WERI-Rb-1 (cell line): ENCODE measurements around the gene RNF126.

Experiments used
- DNase-seq: peaks from one replicate; pipeline ENCODE4 v3.0.0-alpha.2; 2020
- H3K27ac ChIP-seq: fragments of 250-450 bp; sonication (Bioruptor Pico); 2 replicates; pipeline ENCODE4 v1.5.1; 2020; ENCODE audit warnings: mild to moderate bottlenecking, moderate library complexity
- H3K27me3 ChIP-seq: fragments of 250-450 bp; sonication (Bioruptor Pico); 2 replicates; pipeline ENCODE4 v1.5.1; 2021; ENCODE audit warnings: mild to moderate bottlenecking, low read depth, moderate library complexity; ENCODE audit not compliant: insufficient read depth, severe bottlenecking
- H3K36me3 ChIP-seq: fragments of 250-450 bp; sonication (Bioruptor Pico); 2 replicates; pipeline ENCODE4 v1.5.1; 2020; ENCODE audit warnings: mild to moderate bottlenecking, moderate library complexity
- H3K4me3 ChIP-seq: 2 replicates; pipeline ENCODE4 v1.5.1; 2011; ENCODE audit warnings: low read depth, mild to moderate bottlenecking, control low read depth, low read length
- H3K9me3 ChIP-seq: fragments of 250-450 bp; sonication (Bioruptor Pico); 2 replicates; pipeline ENCODE4 v1.5.1; 2021; ENCODE audit warnings: mild to moderate bottlenecking, moderate library complexity; ENCODE audit not compliant: severe bottlenecking
- TF ChIP-seq, protein P1 (sequence below): IDR thresholded peaks from 2 replicates; pipeline ENCODE4 v1.5.1; 2011; ENCODE audit warnings: low read depth, mild to moderate bottlenecking, control low read depth, inconsistent platforms, low read length

RNF126 gene

DNA sequence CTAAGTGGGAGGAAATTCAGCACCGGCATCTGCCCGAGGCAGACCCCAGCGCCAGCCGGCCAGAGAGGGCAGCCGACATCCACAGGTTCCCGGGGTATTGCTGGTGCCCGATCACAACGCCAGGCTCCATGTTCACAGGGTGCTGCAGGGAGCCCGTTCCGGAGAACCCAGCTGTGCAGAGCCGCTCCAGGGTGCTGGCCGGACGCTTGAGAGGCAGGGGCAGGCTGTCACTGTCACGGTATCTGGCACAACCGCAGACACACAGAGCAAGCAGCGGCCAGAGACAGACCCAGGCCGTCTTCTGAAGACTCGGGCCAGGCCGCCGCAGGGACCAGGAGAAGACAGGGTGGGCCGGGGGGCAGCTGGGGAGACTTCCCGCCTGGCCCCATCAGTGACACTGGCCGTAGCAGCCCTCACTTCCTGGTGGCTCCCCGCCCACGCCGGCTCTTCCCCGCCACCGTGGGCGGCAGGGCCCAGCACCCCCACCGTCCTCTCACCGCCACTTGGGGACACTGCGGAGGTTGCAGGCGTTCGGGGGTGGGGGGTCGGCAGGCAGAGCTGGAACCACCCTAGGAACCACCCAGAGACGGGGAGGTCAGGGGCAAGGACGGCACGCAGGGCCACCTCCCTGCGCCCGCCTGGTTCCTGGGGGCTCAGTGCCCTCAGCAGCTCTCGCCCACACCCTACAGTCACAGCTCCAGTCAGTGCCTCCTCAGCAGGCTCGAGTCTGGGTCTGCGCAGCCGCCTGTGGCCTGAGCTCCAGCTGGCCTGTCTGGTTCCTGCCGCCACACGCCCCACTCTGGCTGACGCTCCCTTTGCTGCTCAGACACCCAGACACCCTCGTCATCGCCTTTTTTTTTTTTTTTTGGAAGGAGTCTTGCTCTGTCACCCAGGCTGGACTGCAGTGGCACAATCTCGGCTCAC, 3.8 kb downstream of the RNF126 start:
- DNase-seq: no peak
- Histone ChIP-seq H3K27me3 (no peaks in the 10 kb centered on the region), H3K9me3 (peaks cover 4% of the 10 kb centered on the region), H3K4me3 (no peak overlapping the region), H3K27ac (no peak overlapping the region), H3K36me3 (peaks cover 35% of the 10 kb centered on the region)
- TF ChIP-seq, protein P1, sequence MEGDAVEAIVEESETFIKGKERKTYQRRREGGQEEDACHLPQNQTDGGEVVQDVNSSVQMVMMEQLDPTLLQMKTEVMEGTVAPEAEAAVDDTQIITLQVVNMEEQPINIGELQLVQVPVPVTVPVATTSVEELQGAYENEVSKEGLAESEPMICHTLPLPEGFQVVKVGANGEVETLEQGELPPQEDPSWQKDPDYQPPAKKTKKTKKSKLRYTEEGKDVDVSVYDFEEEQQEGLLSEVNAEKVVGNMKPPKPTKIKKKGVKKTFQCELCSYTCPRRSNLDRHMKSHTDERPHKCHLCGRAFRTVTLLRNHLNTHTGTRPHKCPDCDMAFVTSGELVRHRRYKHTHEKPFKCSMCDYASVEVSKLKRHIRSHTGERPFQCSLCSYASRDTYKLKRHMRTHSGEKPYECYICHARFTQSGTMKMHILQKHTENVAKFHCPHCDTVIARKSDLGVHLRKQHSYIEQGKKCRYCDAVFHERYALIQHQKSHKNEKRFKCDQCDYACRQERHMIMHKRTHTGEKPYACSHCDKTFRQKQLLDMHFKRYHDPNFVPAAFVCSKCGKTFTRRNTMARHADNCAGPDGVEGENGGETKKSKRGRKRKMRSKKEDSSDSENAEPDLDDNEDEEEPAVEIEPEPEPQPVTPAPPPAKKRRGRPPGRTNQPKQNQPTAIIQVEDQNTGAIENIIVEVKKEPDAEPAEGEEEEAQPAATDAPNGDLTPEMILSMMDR: no peak

DNA sequence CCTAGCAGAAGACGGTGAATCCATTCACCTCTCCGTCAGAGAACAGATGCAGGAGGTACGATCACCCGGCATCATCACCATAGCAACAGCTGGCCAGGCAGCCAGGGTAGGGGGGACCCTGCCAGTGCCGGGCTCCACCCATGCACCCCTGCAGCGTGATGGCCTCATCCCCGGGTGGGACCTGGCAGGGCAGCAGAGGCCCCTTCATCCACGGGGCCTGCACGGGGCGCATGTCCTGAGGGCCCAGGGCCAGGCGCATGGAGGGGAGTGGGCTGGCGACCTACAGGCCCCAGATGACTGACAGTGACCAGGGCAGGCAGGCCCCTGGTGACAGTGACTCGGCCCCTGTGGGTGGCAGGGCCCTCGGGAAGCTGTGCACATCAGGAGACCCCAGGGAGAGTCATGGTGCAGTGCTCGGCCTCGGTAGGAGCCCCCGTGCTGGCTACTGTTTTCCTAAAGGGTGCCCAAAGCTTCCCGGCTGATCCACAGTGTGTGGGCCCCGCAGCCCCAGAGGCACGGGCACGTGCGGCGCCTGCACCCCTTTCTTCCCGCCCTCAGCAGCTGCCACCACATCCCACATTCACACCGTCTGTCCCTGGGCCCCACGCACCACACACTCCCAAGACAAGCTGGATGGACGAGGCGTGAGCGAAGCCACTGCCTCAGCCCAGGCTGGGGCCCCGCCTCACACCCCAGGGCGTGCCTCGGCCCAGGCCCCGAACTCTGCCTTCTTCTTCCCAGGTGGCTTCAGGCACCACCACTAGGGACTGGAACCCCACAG, 4.8 kb downstream of the RNF126 start:
- Histone ChIP-seq H3K36me3 (peaks cover 43% of the 10 kb centered on the region), H3K4me3 (no peak overlapping the region), H3K27ac (no peak overlapping the region), H3K27me3 (no peaks in the 10 kb centered on the region), H3K9me3 (no peaks in the 10 kb centered on the region)
- DNase-seq: no peak
- TF ChIP-seq, protein P1: no peak

DNA sequence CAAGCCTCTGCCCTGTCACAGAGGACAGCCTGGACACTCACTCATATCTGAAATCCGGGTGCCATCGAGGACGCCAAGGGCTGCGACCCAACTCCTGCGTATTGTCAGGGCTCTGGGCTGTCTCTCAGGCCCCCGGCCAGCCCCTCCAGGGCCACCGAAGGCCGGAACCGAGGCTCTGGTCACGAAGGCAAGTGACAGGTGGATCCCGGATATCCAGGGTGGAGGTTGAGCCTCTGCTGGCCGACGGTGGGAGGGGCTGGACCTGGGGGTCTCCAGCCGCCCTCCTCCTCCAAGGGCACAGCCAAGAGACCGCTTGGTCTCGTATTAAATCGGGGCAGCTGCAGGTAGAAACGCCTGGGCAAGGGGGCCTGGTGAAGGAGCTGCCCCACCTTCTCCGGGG, 5.4 kb downstream of the RNF126 start:
- no peak overlapping the region for H3K4me3 ChIP-seq
- H3K36me3 ChIP-seq: peaks cover 45% of the 10 kb centered on the region
- DNase-seq: no peak
- no peak overlapping the region for H3K27ac ChIP-seq
- H3K9me3 ChIP-seq: no peaks in the 10 kb centered on the region
- no peaks in the 10 kb centered on the region for H3K27me3 ChIP-seq
- TF ChIP-seq, protein P1: no peak

DNA sequence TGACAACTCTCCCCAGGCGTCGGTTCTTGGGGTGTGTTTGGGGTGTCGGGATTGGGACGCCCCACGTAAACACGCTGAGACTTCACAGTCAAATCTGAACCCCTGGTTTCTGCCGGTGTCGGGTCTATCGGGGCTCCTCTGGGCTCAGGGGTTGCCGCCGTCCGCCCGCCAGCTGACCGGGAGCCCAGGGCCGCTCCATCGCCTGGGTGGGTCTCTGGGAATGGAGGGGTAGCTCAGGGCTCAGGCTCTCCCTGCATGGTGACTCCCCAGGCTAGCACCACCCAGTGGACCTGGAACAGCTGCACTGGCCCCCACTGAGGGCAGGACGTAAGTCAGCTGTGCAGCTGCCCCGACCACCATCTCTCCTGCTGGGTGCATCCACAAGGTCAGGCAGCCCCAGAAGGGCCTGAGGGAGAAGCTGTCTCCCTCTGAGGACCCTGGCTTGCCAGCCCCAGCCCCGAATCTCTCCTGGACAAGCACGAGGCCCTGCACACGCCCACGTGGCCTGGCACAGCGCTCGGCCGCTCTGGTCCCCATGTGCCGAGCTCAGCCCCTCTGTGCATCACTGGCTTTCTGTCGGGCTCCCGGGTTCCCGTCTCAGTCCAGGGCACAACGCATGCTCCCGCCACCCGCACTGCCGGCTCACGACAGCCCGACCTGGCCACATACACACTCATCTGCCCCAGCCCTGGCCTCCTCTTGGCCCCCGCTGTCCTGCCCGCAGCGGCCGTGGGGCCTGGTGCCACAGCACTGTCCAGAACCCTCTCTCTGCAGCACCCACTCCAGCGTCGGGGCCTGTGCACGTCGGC, 6.1 kb downstream of the RNF126 start:
- peaks cover 51% of the 10 kb centered on the region for H3K36me3 ChIP-seq

DNA sequence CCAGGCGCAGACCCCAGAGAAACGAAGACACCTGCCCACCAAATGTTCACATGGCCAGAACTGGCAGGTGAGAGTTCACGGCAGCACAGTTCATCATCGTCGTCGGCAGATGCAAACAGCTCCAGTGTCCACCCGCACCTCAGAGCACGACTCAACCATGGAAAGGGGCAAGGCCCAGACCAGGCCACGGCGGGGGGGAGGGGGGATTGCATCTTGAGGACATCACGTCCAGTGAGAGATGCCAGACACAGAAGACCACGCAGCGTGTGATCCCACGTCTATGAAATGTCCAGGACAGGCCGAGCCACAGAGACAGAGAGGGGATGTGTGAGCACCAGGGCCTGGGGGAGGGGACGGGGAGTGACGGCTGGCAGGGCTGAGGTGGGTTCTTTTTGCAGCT, 7.3 kb downstream of the RNF126 start:
- peaks cover 59% of the 10 kb centered on the region for H3K36me3 ChIP-seq

More for the DNA sequence above, 6.1 kb downstream of the RNF126 start:
- no peak overlapping the region for H3K4me3 ChIP-seq
- H3K27me3 ChIP-seq: no peaks in the 10 kb centered on the region
- no peaks in the 10 kb centered on the region for H3K9me3 ChIP-seq
- TF ChIP-seq, protein P1: no peak
- DNase-seq: no peak
- no peak overlapping the region for H3K27ac ChIP-seq

More for the DNA sequence above, 7.3 kb downstream of the RNF126 start:
- H3K4me3 ChIP-seq: no peak overlapping the region
- DNase-seq: no peak
- H3K27ac ChIP-seq: no peak overlapping the region
- H3K9me3 ChIP-seq: no peaks in the 10 kb centered on the region
- TF ChIP-seq, protein P1: no peak
- H3K27me3 ChIP-seq: no peaks in the 10 kb centered on the region
